Smooth muscle cell (in vitro differentiated cells): Measurements from ENCODE around the gene TAF10. TPM values are rescaled to one million over a fixed set of nuclear protein-coding genes. Genes with fewer than 3 reads are reported as not detected.

Experiments used
- DNase-seq: peaks from one replicate; lab custom pipeline; 2025; ENCODE audit not compliant: unreplicated experiment; lab: John Stamatoyannopoulos, UW
- H2AFZ ChIP-seq: fragments of 200-600 bp; sonication (generic); 2 replicates; pipeline ENCODE4 v1.6.0; 2016; ENCODE audit warnings: antibody characterized with exemption, low read depth, mild to moderate bottlenecking
- H3F3A ChIP-seq: fragments of 200-600 bp; sonication (generic); 2 replicates; pipeline ENCODE4 v1.6.0; 2017; ENCODE audit warnings: antibody characterized with exemption, low read depth
- H3K27ac ChIP-seq: fragments of 200-600 bp; sonication (generic); 2 replicates; pipeline ENCODE4 v1.5.1; 2016; ENCODE audit warnings: low read depth, mild to moderate bottlenecking
- H3K27me3 ChIP-seq: fragments of 200-600 bp; sonication (generic); 2 replicates; pipeline ENCODE4 v1.6.1; 2016; ENCODE audit warnings: low read depth, mild to moderate bottlenecking
- H3K36me3 ChIP-seq: fragments of 200-600 bp; sonication (generic); 2 replicates; pipeline ENCODE4 v1.5.1; 2016; ENCODE audit warnings: low read depth
- H3K4me1 ChIP-seq: fragments of 200-600 bp; sonication (generic); 2 replicates; pipeline ENCODE4 v1.5.1; 2016; ENCODE audit warnings: low read depth
- H3K4me2 ChIP-seq: fragments of 200-600 bp; sonication (generic); 2 replicates; pipeline ENCODE4 v1.6.0; 2016; ENCODE audit warnings: mild to moderate bottlenecking
- H3K4me3 ChIP-seq: fragments of 200-600 bp; sonication (generic); 2 replicates; pipeline ENCODE4 v1.5.1; 2016; ENCODE audit warnings: mild to moderate bottlenecking
- H3K79me2 ChIP-seq: fragments of 200-600 bp; sonication (generic); 2 replicates; pipeline ENCODE4 v1.6.0; 2016; ENCODE audit warnings: low read depth, mild to moderate bottlenecking
- H3K9ac ChIP-seq: fragments of 200-600 bp; sonication (generic); 2 replicates; pipeline ENCODE4 v1.6.0; 2016; ENCODE audit warnings: low read depth
- H3K9me3 ChIP-seq: fragments of 200-600 bp; sonication (generic); replicated peaks from 2 replicates; pipeline ENCODE4 v1.5.1; 2016; ENCODE audit warnings: low read depth
- H4K20me1 ChIP-seq: fragments of 200-600 bp; sonication (generic); 2 replicates; pipeline ENCODE4 v1.6.0; 2016; ENCODE audit warnings: low read depth
- CTCF ChIP-seq: fragments of 200-600 bp; sonication (generic); IDR thresholded peaks from 2 replicates; pipeline ENCODE4 v1.5.1; 2017; ENCODE audit warnings: borderline replicate concordance, mild to moderate bottlenecking, antibody characterized with exemption; ENCODE audit not compliant: insufficient read depth, poor library complexity, severe bottlenecking
- WGBS: methylation state at CpG from one replicate; pipeline ENCODE4 v1.1.7; 2016; ENCODE audit warnings: low lambda C conversion rate; 5-methylcytosine and 5-hydroxymethylcytosine counted together
- polyA plus RNA-seq: library from polyadenylated mRNA; unstranded; fragments of >200 nt; fragmentation: Nextera tagmentation; extraction: Ambion mirVana; gene quantifications from 2 replicates; pipeline ENCODE4 v1.2.1, GENCODE V29; 2016
- total RNA-seq: library from RNA; depleted of rRNA; stranded (reverse); fragments of >200 nt; gene quantifications from 2 replicates; pipeline ENCODE4 v1.2.3, GENCODE V29; 2014

Gene TAF10
- total and polyA plus RNA-seq, 2 experiments from 2014 or later: 83.3 to 373 TPM

DNA sequence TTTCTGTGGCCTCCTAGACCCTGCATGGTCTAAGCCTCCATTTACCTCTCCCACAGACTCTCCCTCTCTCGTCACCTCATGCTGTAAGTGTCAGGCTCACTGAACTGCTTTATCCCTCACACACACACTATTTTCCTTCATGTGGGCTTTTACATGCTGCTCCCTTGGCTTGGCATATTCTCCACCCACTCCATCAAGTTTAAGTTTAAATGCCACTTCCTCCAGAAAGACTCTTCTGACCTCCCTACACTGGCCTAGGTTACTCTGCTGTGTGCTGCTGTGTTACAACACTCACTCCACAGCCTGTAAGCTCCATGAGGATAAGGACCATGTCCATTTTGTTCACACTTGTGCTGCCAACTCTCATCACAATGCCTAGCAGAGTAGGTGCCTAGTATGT, 41.1 kb upstream of the TAF10 start:
- H3K36me3 ChIP-seq: no peaks in the 10 kb centered on the region
- H3K4me2 ChIP-seq: no peak overlapping the region
- TF ChIP-seq CTCF: no peak
- WGBS: 75% methylated on average over 1 of the region's 1 CpG
- H2AFZ ChIP-seq: no peak overlapping the region
- no peak overlapping the region for H3K4me3 ChIP-seq
- no peaks in the 10 kb centered on the region for H3K27me3 ChIP-seq
- peaks cover 6% of the 10 kb centered on the region for H3K4me1 ChIP-seq
- H4K20me1 ChIP-seq: peaks cover 36% of the 10 kb centered on the region
- peaks cover 27% of the 10 kb centered on the region for H3K79me2 ChIP-seq
- H3K9me3 ChIP-seq: no peaks in the 10 kb centered on the region
- no peak for DNase-seq
- no peak overlapping the region for H3K9ac ChIP-seq
- H3F3A ChIP-seq: peaks cover 4% of the 10 kb centered on the region
- no peak overlapping the region for H3K27ac ChIP-seq

GRCh38 chr11:6652182-6652581, 40.2 kb upstream of the TAF10 start:
- Histone ChIP-seq H3K4me3 (no peak overlapping the region), H4K20me1 (peaks cover 36% of the 10 kb centered on the region), H3K27ac (no peak overlapping the region), H3K4me1 (peaks cover 10% of the 10 kb centered on the region), H3K79me2 (peaks cover 27% of the 10 kb centered on the region), H3K9me3 (no peaks in the 10 kb centered on the region), H3K4me2 (no peak overlapping the region), H3K27me3 (no peaks in the 10 kb centered on the region), H3F3A (peaks cover 9% of the 10 kb centered on the region), H3K9ac (no peak overlapping the region), H3K36me3 (no peaks in the 10 kb centered on the region), H2AFZ (no peak overlapping the region)
- DNase-seq: no peak
- 69% methylated on average over 3 of the region's 3 CpGs for WGBS
- no peak for TF ChIP-seq CTCF

GRCh38 chr11:6650980-6651379, 39.0 kb upstream of the TAF10 start:
- Histone ChIP-seq H3K27ac (no peak overlapping the region), H3K9me3 (no peaks in the 10 kb centered on the region), H3K27me3 (no peaks in the 10 kb centered on the region), H3K36me3 (no peaks in the 10 kb centered on the region), H3K4me3 (no peak overlapping the region), H3K4me2 (no peak overlapping the region), H3K79me2 (peaks cover 27% of the 10 kb centered on the region), H3K9ac (no peak overlapping the region), H2AFZ (no peak overlapping the region), H4K20me1 (peaks cover 36% of the 10 kb centered on the region), H3F3A (peaks cover 9% of the 10 kb centered on the region), H3K4me1 (peaks cover 11% of the 10 kb centered on the region)
- DNase-seq: no peak
- WGBS: 40% methylated on average over 6 of the region's 6 CpGs
- TF ChIP-seq CTCF: no peak

GRCh38 chr11:6650104-6650503, 38.1 kb upstream of the TAF10 start:
- no peak overlapping the region for H3K4me2 ChIP-seq

More at GRCh38 chr11:6650104-6650503, 38.1 kb upstream of the TAF10 start:
- H3K4me1 ChIP-seq: peaks cover 11% of the 10 kb centered on the region
- peaks cover 45% of the 10 kb centered on the region for H4K20me1 ChIP-seq
- H3K27me3 ChIP-seq: no peaks in the 10 kb centered on the region
- no peak overlapping the region for H3K4me3 ChIP-seq
- no peaks in the 10 kb centered on the region for H3K36me3 ChIP-seq
- H2AFZ ChIP-seq: no peak overlapping the region
- no peak for DNase-seq
- peaks cover 9% of the 10 kb centered on the region for H3F3A ChIP-seq
- no peak overlapping the region for H3K27ac ChIP-seq
- TF ChIP-seq CTCF: no peak
- H3K9ac ChIP-seq: no peak overlapping the region
- peaks cover 35% of the 10 kb centered on the region for H3K79me2 ChIP-seq
- H3K9me3 ChIP-seq: no peaks in the 10 kb centered on the region
